ENCODE results near the gene ZFYVE26. TPM values are rescaled to one million over a fixed set of nuclear protein-coding genes. Genes with fewer than 3 reads are reported as not detected.

Gene ZFYVE26
- total and polyA plus RNA-seq, 2 of the 8 experiments (the other 6 are each of a cell fraction or from before 2014, with no cell fraction given) = 13.0 to 23.3 TPM

DNA sequence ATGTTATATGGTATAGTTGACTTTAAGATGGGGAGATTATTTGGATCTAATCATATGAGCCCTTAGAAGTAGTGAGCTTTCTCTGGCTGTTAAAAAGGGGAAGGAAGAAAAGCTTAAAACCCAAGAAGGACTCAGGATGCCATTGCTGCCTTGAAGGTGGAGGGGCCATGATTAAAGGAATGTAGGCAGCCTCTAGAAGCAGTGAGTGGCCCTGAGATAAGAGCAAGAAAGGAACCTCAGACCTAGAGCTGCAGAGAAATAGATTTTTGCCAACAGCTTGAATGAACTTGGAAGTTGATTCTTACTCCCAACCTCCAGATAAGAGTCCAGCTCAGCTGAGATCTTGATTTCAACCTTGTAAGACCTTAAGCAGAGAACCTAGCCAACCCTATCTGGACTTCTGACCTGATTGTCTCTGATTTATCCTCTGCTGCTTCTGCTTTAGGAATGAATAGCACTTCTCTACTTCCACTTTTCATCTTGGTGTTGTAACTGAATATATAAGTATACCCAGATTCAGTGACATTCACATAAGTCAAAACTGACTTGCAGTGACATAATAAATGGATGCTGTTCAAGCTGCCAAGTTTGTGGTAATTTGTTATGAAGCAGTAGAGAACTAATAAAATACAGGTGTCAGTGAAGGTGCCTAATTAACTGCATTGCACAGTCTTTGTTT lies 36.7 kb upstream of the ZFYVE26 start (continued):
- TF ChIP-seq EP300 (IDR thresholded peaks at IDR 0.05; ENCODE audit: borderline replicate concordance in 1 of 2, low read depth in 2 of 2, low read length in 2 of 2) = no peak
- TF ChIP-seq SAP30 (IDR thresholded peaks at IDR 0.05; ENCODE audit: insufficient read depth, insufficient replicate concordance, low read length) = no peak
- TF ChIP-seq, protein P1, sequence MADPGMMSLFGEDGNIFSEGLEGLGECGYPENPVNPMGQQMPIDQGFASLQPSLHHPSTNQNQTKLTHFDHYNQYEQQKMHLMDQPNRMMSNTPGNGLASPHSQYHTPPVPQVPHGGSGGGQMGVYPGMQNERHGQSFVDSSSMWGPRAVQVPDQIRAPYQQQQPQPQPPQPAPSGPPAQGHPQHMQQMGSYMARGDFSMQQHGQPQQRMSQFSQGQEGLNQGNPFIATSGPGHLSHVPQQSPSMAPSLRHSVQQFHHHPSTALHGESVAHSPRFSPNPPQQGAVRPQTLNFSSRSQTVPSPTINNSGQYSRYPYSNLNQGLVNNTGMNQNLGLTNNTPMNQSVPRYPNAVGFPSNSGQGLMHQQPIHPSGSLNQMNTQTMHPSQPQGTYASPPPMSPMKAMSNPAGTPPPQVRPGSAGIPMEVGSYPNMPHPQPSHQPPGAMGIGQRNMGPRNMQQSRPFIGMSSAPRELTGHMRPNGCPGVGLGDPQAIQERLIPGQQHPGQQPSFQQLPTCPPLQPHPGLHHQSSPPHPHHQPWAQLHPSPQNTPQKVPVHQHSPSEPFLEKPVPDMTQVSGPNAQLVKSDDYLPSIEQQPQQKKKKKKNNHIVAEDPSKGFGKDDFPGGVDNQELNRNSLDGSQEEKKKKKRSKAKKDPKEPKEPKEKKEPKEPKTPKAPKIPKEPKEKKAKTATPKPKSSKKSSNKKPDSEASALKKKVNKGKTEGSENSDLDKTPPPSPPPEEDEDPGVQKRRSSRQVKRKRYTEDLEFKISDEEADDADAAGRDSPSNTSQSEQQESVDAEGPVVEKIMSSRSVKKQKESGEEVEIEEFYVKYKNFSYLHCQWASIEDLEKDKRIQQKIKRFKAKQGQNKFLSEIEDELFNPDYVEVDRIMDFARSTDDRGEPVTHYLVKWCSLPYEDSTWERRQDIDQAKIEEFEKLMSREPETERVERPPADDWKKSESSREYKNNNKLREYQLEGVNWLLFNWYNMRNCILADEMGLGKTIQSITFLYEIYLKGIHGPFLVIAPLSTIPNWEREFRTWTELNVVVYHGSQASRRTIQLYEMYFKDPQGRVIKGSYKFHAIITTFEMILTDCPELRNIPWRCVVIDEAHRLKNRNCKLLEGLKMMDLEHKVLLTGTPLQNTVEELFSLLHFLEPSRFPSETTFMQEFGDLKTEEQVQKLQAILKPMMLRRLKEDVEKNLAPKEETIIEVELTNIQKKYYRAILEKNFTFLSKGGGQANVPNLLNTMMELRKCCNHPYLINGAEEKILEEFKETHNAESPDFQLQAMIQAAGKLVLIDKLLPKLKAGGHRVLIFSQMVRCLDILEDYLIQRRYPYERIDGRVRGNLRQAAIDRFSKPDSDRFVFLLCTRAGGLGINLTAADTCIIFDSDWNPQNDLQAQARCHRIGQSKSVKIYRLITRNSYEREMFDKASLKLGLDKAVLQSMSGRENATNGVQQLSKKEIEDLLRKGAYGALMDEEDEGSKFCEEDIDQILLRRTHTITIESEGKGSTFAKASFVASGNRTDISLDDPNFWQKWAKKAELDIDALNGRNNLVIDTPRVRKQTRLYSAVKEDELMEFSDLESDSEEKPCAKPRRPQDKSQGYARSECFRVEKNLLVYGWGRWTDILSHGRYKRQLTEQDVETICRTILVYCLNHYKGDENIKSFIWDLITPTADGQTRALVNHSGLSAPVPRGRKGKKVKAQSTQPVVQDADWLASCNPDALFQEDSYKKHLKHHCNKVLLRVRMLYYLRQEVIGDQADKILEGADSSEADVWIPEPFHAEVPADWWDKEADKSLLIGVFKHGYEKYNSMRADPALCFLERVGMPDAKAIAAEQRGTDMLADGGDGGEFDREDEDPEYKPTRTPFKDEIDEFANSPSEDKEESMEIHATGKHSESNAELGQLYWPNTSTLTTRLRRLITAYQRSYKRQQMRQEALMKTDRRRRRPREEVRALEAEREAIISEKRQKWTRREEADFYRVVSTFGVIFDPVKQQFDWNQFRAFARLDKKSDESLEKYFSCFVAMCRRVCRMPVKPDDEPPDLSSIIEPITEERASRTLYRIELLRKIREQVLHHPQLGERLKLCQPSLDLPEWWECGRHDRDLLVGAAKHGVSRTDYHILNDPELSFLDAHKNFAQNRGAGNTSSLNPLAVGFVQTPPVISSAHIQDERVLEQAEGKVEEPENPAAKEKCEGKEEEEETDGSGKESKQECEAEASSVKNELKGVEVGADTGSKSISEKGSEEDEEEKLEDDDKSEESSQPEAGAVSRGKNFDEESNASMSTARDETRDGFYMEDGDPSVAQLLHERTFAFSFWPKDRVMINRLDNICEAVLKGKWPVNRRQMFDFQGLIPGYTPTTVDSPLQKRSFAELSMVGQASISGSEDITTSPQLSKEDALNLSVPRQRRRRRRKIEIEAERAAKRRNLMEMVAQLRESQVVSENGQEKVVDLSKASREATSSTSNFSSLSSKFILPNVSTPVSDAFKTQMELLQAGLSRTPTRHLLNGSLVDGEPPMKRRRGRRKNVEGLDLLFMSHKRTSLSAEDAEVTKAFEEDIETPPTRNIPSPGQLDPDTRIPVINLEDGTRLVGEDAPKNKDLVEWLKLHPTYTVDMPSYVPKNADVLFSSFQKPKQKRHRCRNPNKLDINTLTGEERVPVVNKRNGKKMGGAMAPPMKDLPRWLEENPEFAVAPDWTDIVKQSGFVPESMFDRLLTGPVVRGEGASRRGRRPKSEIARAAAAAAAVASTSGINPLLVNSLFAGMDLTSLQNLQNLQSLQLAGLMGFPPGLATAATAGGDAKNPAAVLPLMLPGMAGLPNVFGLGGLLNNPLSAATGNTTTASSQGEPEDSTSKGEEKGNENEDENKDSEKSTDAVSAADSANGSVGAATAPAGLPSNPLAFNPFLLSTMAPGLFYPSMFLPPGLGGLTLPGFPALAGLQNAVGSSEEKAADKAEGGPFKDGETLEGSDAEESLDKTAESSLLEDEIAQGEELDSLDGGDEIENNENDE (IDR thresholded peaks at IDR 0.05; ENCODE audit: insufficient replicate concordance, low read length) = no peak
- no peak for TF ChIP-seq SUZ12 (IDR thresholded peaks at IDR 0.05; ENCODE audit: low read length)
- TF ChIP-seq PHF8 (conservative IDR thresholded peaks at IDR 0.05; ENCODE audit: low read depth, low read length) = no peak

All from H1 (cell line).